Stimulated activated CD4-positive, alpha-beta T cell treated with anti-CD3 and anti-CD28 coated beads, Interleukin-1b, Interleukin-23, amount 100 ng/mL, for 1 hour (primary cell): ENCODE results near the gene CCND3.
"Not testable (repeated sequence)": the region's sequence is repeated elsewhere in the genome, so short reads cannot be mapped to it uniquely, and the experiment has no call there.

Source experiments
- DNase-seq, 2 donors: peaks; one replicate each; pipeline ENCODE4 v3.0.0-alpha.2; 2020; ENCODE audit warnings: low read depth in 2 of 2

The CCND3 gene

GRCh38 chr6:41947581-41948220 lies 6.1 kb upstream of the CCND3 start:
- DNase-seq = no peak

- no peak for DNase-seq
Measured at GRCh38 chr6:41943456-41943855, 1.8 kb upstream of the CCND3 start.

DNA sequence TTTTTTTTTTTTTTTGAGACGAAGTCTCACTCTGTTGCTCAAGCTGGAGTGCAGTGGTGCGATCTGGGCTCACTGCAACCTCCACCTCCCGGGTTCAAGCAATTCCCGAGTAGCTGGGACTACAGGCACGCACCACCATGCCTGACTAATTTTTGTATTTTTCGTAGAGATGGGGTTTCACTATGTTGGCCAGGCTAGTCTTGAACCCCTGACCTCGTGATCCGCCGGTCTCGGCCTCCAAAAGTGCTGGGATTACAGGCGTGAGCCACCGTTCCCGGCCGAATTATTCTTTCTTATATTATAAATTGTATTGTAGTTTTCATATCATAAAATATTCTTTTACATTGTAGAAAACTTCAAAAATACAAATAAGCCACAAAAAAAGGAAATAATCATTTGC lies 1.3 kb upstream of the CCND3 start:
- not testable (repeated sequence) for DNase-seq

- DNase-seq = no peak
Measured at GRCh38 chr6:41942067-41942851, 651 bp upstream of the CCND3 start.

DNA sequence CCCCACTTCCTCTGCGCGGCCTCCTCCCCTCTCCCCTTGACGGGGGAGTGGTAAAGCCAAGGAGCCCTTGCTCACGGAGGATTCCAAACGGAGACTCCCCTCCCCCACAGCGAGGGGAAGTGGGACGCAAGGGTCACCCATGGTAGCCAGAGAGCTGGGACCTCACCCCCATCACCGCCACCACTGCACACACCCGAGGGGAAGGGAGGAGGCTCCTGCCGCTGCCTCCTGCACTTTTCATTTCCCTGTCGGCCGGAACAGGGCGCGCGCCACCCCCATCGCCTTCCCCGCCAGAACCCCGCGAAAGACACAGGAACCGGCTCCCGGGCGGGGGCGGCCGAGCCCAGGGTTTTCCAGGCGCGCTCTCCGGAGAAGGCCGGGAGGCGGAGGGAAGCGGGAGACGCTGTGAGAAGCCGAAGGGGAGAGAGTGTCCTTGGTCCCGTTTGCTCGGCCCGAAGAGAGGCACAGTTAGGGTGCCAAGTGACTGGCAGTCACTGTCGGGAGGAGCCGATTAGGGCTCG lies 789 bp downstream of the CCND3 start:
- DNase-seq = no peak

- DNase-seq = no peak
Measured at GRCh38 chr6:41939848-41940758, 1.5 kb downstream of the CCND3 start.

GRCh38 chr6:41939176-41939847 lies 2.3 kb downstream of the CCND3 start:
- DNase-seq = no peak

DNA sequence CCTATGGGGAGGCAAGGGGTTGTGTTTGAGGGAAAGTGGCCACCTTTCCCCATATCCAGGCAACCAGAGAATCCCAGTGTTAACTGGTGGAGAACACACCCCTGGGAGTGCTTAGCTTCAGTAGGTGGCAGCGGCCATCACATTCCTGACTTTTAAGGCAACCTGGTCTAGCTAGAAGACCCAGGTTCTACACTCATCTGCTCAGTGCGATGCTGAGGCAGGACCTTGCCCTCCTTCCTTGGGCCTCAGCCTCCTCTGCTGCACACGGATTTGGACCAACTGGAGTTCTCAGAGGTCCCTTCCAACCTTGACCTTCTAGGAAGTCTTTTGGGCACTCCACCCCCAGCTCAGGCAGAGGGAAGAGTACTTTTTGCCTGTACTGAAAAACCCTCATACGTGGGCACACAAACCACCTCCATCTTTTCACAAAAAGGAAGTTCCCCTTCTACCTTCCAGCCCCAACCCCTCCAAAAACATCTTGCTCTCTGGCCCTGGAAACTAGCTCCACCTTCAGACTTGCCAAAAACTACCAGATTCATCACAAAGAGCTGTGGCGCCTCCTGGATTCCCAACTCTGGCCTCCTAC lies 2.9 kb downstream of the CCND3 start:
- no peak for DNase-seq

GRCh38 chr6:41937861-41938574 lies 3.6 kb downstream of the CCND3 start:
- no peak for DNase-seq

DNA sequence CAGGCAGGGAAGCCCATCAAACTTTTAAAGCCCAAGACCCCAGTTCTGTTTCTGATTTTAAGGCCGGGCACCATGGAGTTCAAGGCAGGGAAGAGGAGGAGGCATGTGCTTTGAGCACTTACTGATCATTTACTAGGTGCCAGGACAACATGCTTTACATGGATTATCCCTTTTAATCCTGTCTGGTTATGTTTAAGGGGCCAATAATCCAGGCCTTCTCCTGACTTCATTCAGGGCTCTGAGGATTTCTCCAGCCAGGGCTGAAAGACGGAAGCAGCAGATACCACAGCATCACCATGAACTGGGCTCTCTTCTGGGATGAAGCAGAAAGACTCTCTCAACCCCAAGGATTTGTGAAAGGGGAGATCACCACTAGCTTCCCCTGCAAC lies 4.1 kb downstream of the CCND3 start:
- DNase-seq = no peak

GRCh38 chr6:41936073-41936837 lies 5.4 kb downstream of the CCND3 start:
- peak in 1 of 2 donors; percentile 31 for DNase-seq

DNA sequence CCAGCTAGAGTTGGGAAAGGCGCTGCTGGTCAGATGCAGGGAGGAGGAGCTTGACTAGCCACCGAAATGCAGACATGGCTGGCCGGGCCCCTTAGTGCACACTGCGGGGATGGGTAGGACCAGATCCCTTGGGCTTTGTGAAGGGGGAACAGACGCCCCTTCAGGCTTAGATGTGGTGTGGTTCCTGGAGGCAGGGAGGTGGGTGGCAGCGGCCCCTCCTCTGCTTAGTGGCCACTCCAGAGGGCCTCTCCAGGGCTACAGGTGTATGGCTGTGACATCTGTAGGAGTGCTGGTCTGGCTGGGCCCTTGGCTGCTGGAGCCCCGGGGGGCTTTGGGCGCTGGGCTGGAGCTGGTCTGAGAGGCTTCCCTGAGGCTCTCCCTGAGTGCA lies 5.9 kb downstream of the CCND3 start:
- no peak for DNase-seq

DNA sequence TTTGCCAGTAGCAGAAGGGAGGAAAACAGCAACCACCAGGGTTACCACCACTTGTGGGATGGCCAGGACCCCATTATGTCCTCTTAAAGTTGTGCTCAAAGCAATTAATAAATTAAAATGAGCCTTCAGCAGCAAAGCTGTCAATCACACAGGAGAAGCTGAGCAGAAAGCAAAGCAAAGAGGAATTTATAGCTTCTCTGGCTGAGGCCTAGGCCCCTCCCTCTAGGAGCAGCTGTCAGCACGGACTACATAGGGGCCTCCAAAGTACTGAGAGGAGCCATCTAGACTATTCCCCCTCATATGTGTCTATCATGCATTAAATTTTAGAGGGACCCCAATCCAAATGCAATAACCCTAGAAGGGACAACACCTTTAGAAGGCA lies 6.4 kb downstream of the CCND3 start:
- no peak for DNase-seq

DNA sequence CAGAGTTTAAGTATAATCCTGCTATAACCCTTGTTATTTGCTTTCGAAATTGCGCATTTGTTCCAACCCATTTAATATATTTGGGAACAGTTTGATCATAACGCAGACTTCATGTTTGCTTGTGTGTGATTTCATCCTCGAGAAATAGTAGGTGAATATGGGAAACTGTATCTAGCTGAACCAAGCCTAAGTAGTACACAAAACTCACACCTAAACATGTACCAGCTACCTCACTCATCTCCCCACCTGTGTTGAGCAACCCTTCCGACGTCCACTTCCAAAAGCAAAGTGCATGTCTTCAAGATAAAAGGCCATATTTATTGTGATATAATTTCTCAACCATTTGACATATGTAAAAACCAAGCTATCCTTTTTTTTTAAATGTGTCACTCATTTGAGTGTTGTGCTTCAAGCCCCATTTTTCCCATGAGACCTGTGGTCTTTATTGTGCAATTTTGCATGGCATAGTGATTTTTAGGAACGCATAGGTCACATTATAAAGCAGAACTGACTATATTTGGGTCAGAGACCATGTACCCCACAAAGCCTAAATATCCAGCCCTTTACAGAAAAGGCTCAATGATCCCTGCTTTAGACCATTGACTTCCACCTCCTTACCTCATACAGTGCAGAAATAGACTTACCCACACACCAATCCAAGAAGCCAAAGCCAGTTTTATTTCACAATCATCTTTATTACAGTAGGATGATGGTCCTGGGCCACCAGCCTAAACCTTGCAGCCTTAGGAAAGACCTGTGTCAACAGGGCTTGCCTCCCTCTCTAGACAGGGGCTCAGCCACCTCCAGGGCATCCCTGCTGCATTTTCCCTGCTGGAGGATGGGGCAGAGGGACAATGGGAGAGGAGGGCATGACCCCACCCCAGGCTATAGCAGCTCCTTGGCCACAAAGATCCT lies 7.1 kb downstream of the CCND3 start:
- DNase-seq = no peak

GRCh38 chr6:41932378-41932777 lies 9.2 kb downstream of the CCND3 start:
- DNase-seq = no peak

GRCh38 chr6:41931792-41932191 lies 9.8 kb downstream of the CCND3 start:
- DNase-seq = no peak

GRCh38 chr6:41929924-41930323 lies 11.7 kb downstream of the CCND3 start:
- DNase-seq = no peak

GRCh38 chr6:41927253-41927652 lies 14.4 kb downstream of the CCND3 start:
- no peak for DNase-seq

DNA sequence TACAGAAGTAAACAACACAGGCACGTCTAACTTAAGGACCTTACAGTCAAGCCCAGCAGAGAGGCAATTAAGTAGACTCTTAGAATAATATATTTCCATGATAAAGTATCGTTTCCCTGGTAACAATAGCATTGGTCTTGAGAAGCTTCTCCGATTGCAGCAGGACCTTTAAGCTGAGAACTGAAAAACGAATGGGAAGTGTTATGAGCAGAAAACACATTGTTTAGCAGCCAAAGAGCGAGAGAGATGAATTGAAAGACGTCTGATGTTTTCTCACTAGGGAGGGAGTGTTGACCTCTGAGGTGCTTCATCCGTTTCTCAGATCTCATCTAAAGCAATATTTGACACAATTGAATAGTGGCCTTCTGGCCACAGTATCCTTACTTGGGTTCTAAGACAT lies 19.5 kb downstream of the CCND3 start:
- no peak for DNase-seq
